Measurements from ENCODE around the gene ERC2. TPM values are rescaled to one million over a fixed set of nuclear protein-coding genes. Genes with fewer than 3 reads are reported as not detected.

ERC2 gene
- polyA plus RNA-seq, 3 donors = not detected

- Histone ChIP-seq H3K4me1 (ENCODE audit: control insufficient read depth in 1 of 2, insufficient read depth in 2 of 2, low read length in 2 of 2) (no peaks in the 10 kb centered on the region), H2AFZ (ENCODE audit: insufficient read depth, low read depth, low read length, poor library complexity, severe bottlenecking) (no peak overlapping the region), H3K4me3 (replicated peaks in 1 of 3; ENCODE audit: low read depth in 2 of 3, low read length in 3 of 3) (no peak overlapping the region), H3K27me3 (ENCODE audit: control insufficient read depth in 2 of 2, insufficient read depth in 2 of 2, low read length in 2 of 2) (no peaks in the 10 kb centered on the region), H3K79me2 (ENCODE audit: insufficient read depth, low read length) (no peaks in the 10 kb centered on the region), H3K36me3 (replicated peaks in 1 of 2; ENCODE audit: control insufficient read depth in 1 of 2, insufficient read depth in 2 of 2, low read length in 2 of 2) (no peaks in the 10 kb centered on the region), H3K9me3 (replicated peaks in 1 of 2; ENCODE audit: control insufficient read depth in 1 of 2, insufficient read depth in 1 of 2, low read length in 2 of 2) (no peaks in the 10 kb centered on the region), H3K9ac (ENCODE audit: insufficient read depth, low read length, poor library complexity, severe bottlenecking) (no peak overlapping the region), H3K4me2 (replicated peaks; ENCODE audit: extremely low read depth, low read length, poor library complexity, severe bottlenecking) (no peak overlapping the region), H3K27ac (ENCODE audit: low read depth in 1 of 2, low read length in 2 of 2) (no peak overlapping the region), H4K20me1 (ENCODE audit: insufficient read depth, low read length) (no peaks in the 10 kb centered on the region)
- H3K27ac Mint-ChIP-seq = no peak overlapping the region
- no peaks in the 10 kb centered on the region for H3K36me3 Mint-ChIP-seq
- no peak for DNase-seq
- H3K4me3 Mint-ChIP-seq = no peak overlapping the region
- peaks cover 0 to 4% (median 2%) of the 10 kb centered on the region in 3 donors for H3K27me3 Mint-ChIP-seq (ENCODE audit: low read depth in 3 of 3)
- intact Hi-C loops (cut with micrococcal nuclease) = no loop called here
- TF ChIP-seq CTCF (IDR thresholded peaks at IDR 0.05) = no peak
- H3K9me3 Mint-ChIP-seq = peaks cover 0 to 7% (median 4%) of the 10 kb centered on the region in 7 donors
- H3K4me1 Mint-ChIP-seq = peaks cover 5% of the 10 kb centered on the region
Observed at GRCh38 chr3:56356808-56357207, 111.5 kb downstream of the ERC2 start.

- Mint-ChIP-seq H3K4me1 (peaks cover 5% of the 10 kb centered on the region), H3K27me3 (ENCODE audit: low read depth in 3 of 3) (peaks cover 0 to 4% (median 2%) of the 10 kb centered on the region in 3 donors), H3K36me3 (no peaks in the 10 kb centered on the region), H3K4me3 (no peak overlapping the region), H3K9me3 (peaks cover 0 to 6% (median 4%) of the 10 kb centered on the region in 7 donors), H3K27ac (peak overlapping the region in 1 of 7 donors; percentile 31)
- intact Hi-C loops (cut with micrococcal nuclease) = no loop called here
- no peak overlapping the region for H3K4me2 ChIP-seq (replicated peaks; ENCODE audit: extremely low read depth, low read length, poor library complexity, severe bottlenecking)
- H3K9me3 ChIP-seq (replicated peaks in 1 of 2; ENCODE audit: control insufficient read depth in 1 of 2, insufficient read depth in 1 of 2, low read length in 2 of 2) = no peaks in the 10 kb centered on the region
- no peak for DNase-seq
- H3K27ac ChIP-seq (ENCODE audit: low read depth in 1 of 2, low read length in 2 of 2) = no peak overlapping the region
- TF ChIP-seq CTCF (IDR thresholded peaks at IDR 0.05) = no peak
- no peaks in the 10 kb centered on the region for H3K27me3 ChIP-seq (ENCODE audit: control insufficient read depth in 2 of 2, insufficient read depth in 2 of 2, low read length in 2 of 2)
- H3K79me2 ChIP-seq (ENCODE audit: insufficient read depth, low read length) = no peaks in the 10 kb centered on the region
- H2AFZ ChIP-seq (ENCODE audit: insufficient read depth, low read depth, low read length, poor library complexity, severe bottlenecking) = no peak overlapping the region
- no peaks in the 10 kb centered on the region for H3K4me1 ChIP-seq (ENCODE audit: control insufficient read depth in 1 of 2, insufficient read depth in 2 of 2, low read length in 2 of 2)
- H3K4me3 ChIP-seq (replicated peaks in 1 of 3; ENCODE audit: low read depth in 2 of 3, low read length in 3 of 3) = no peak overlapping the region
- 82% methylated on average over 3 of the region's 7 CpGs for WGBS (ENCODE audit: insufficient coverage)
- no peaks in the 10 kb centered on the region for H3K36me3 ChIP-seq (replicated peaks in 1 of 2; ENCODE audit: control insufficient read depth in 1 of 2, insufficient read depth in 2 of 2, low read length in 2 of 2)
- H4K20me1 ChIP-seq (ENCODE audit: insufficient read depth, low read length) = no peaks in the 10 kb centered on the region
- no peak overlapping the region for H3K9ac ChIP-seq (ENCODE audit: insufficient read depth, low read length, poor library complexity, severe bottlenecking)
Observed at GRCh38 chr3:56355570-56356185, 112.6 kb downstream of the ERC2 start.

Data from CD14-positive monocyte (primary cell).